Thoracic aorta (tissue), 2 donors: Measurements from ENCODE around the gene MREG. TPM values are rescaled to one million over a fixed set of nuclear protein-coding genes. Genes with fewer than 3 reads are reported as not detected.

Experiments
- ATAC-seq: fragments of 150-250 bp; one replicate; pipeline ENCODE4 v1.8.0; 2017; ENCODE audit warnings: low read depth; ENCODE audit not compliant: insufficient number of reproducible peaks, low FRiP score
- DNase-seq: peaks from one replicate; pipeline ENCODE4 v3.0.0-alpha.2; 2020; ENCODE audit warnings: low spot score
- H3K27ac ChIP-seq, 2 donors: fragments of 200-600 bp; sonication (generic); 1 replicate in 1 of 2; 2 replicates in 1 of 2; pipeline ENCODE4 v1.5.1; 2016; ENCODE audit warnings: mild to moderate bottlenecking in 2 of 2, moderate library complexity in 2 of 2
- H3K27me3 ChIP-seq: fragments of 200-600 bp; sonication (generic); replicated peaks from 2 replicates; pipeline ENCODE4 v1.6.0; 2016; ENCODE audit warnings: mild to moderate bottlenecking; ENCODE audit not compliant: insufficient read depth
- H3K36me3 ChIP-seq: fragments of 200-600 bp; sonication (generic); one replicate; pipeline ENCODE4 v1.5.1; 2016
- H3K4me1 ChIP-seq, 2 donors: fragments of 200-600 bp; sonication (generic); 1 replicate in 1 of 2; 2 replicates in 1 of 2; pipeline versions ENCODE4 v1.5.1 to v1.6.0; 2016; ENCODE audit warnings: low read depth in 2 of 2, mild to moderate bottlenecking in 1 of 2; ENCODE audit not compliant: control insufficient read depth in 1 of 2
- H3K4me3 ChIP-seq: fragments of 200-600 bp; sonication (generic); 2 replicates; pipeline ENCODE4 v1.5.1; 2016; ENCODE audit warnings: mild to moderate bottlenecking
- H3K9me3 ChIP-seq: fragments of 200-600 bp; sonication (generic); 2 replicates; pipeline ENCODE4 v1.5.1; 2016
- CTCF ChIP-seq: fragments of 200-600 bp; sonication (generic); IDR thresholded peaks from one replicate; pipeline ENCODE4 v1.5.1; 2019; ENCODE audit warnings: antibody characterized with exemption
- total RNA-seq, 2 donors: library from RNA; depleted of rRNA; stranded (reverse); fragments of >200 nt; gene quantifications; one replicate each; pipeline versions ENCODE4 v1.1.0 to v1.2.3, GENCODE V29; 2016

Gene MREG
- total RNA-seq, 2 donors from 2014 or later, result 1.6 to 10.7 TPM

- Histone ChIP-seq H3K9me3 (no peaks in the 10 kb centered on the region), H3K4me1 (peaks cover 6 to 28% of the 10 kb centered on the region in 2 donors), H3K36me3 (no peaks in the 10 kb centered on the region), H3K4me3 (peak overlapping the region; percentile 5), H3K27me3 (no peaks in the 10 kb centered on the region), H3K27ac (peak overlapping the region; percentile 27 to 45)
- DNase-seq, result no peak
- peak; percentile 38 for ATAC-seq
- no peak for TF ChIP-seq CTCF
Observed at GRCh38 chr2:215917953-215918620, 95.3 kb downstream of the MREG start.

DNA sequence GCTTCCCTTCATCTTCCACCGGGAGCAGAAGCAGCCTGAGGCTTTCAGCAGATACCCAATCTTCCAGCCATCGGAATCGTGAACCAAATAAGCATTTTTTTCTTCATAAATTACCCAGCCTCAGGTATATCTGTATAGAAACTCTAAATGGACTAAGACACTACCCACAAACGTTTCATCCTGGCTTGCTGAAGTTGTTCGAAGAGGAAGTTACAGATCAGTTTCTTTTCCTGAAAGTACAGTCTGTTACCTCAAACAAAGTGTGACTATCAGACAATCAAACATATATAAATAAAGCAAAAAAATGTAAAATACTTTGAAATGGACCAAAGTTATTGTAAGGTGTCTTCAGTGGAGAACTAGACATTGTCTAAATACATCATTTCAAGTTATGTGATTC is 97.9 kb downstream of the MREG start:
- H3K27ac ChIP-seq, result no peak overlapping the region
- no peak for TF ChIP-seq CTCF
- peaks cover 6 to 28% of the 10 kb centered on the region in 2 donors for H3K4me1 ChIP-seq
- H3K27me3 ChIP-seq, result no peaks in the 10 kb centered on the region
- no peaks in the 10 kb centered on the region for H3K9me3 ChIP-seq
- no peaks in the 10 kb centered on the region for H3K36me3 ChIP-seq
- no peak overlapping the region for H3K4me3 ChIP-seq
- DNase-seq, result no peak
- no peak for ATAC-seq

- DNase-seq (no peak), ATAC-seq (no peak)
- Histone ChIP-seq H3K27me3 (no peaks in the 10 kb centered on the region), H3K4me3 (no peak overlapping the region), H3K4me1 (peaks cover 6 to 22% of the 10 kb centered on the region in 2 donors), H3K9me3 (no peaks in the 10 kb centered on the region), H3K27ac (no peak overlapping the region), H3K36me3 (no peaks in the 10 kb centered on the region)
- TF ChIP-seq CTCF, result no peak
Observed at GRCh38 chr2:215914777-215915165, 98.6 kb downstream of the MREG start.

GRCh38 chr2:215914054-215914776 is 99.1 kb downstream of the MREG start:
- peaks cover 6 to 17% of the 10 kb centered on the region in 2 donors for H3K4me1 ChIP-seq
- no peak for ATAC-seq

More at GRCh38 chr2:215914054-215914776, 99.1 kb downstream of the MREG start:
- Histone ChIP-seq H3K27me3 (no peaks in the 10 kb centered on the region), H3K4me3 (no peak overlapping the region), H3K9me3 (no peaks in the 10 kb centered on the region), H3K27ac (no peak overlapping the region), H3K36me3 (no peaks in the 10 kb centered on the region)
- DNase-seq, result no peak
- TF ChIP-seq CTCF, result no peak
